Nucleus accumbens (tissue), 56 donors: ENCODE measurements around the gene MAPK1.
A peak's percentile ranks its signal among the peaks of the same experiment; 100 is the strongest.
"Not testable (repeated sequence)": the region's sequence is repeated elsewhere in the genome, so short reads cannot be mapped to it uniquely, and the experiment has no call there.

Source experiments
- DNase-seq, 56 donors: peaks; one replicate each; lab custom pipeline; 2025; lab: John Stamatoyannopoulos, UW

MAPK1 gene

GRCh38 chr22:21824445-21824912, 43.0 kb downstream of the MAPK1 start:
- no peak for DNase-seq

DNA sequence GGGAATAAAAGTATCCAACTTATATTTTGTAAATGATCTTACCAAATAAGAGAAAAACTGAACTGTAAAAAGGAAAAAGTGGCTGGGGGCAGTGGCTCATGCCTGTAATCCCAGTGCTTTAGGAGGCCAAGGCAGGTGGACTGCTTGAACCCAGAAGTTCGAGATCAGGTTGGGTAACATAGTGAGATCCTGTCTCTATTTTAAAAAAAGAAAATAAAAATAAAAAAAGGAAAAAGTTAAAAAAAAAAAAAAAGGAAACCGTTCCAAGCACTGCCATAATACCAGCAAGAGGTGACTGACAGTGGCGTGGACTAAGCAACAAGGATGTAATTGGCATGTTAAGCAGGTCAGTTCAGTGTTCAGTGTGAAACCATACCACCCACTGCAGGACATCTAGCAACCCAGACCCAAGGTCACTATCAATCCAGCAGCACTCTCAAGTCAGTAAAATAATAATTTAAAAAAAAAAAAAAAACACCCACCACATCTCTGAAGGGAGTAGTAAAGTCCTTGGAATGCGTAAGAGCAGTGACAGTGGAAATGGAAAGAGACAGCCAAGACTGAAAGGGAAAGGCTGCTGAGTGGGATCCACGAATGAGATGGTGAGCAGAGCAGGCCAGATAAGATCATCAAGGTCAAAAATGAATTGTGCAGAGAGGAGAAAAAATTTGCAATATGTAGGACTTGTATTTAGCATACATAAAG, 43.6 kb downstream of the MAPK1 start:
- DNase-seq: no peak

- no peak for DNase-seq
Observed at GRCh38 chr22:21819183-21819770, 48.2 kb downstream of the MAPK1 start.

- DNase-seq: no peak
Observed at GRCh38 chr22:21818487-21819182, 48.8 kb downstream of the MAPK1 start.

- DNase-seq: not testable (repeated sequence)
Observed at GRCh38 chr22:21817497-21817853, 50.0 kb downstream of the MAPK1 start.

DNA sequence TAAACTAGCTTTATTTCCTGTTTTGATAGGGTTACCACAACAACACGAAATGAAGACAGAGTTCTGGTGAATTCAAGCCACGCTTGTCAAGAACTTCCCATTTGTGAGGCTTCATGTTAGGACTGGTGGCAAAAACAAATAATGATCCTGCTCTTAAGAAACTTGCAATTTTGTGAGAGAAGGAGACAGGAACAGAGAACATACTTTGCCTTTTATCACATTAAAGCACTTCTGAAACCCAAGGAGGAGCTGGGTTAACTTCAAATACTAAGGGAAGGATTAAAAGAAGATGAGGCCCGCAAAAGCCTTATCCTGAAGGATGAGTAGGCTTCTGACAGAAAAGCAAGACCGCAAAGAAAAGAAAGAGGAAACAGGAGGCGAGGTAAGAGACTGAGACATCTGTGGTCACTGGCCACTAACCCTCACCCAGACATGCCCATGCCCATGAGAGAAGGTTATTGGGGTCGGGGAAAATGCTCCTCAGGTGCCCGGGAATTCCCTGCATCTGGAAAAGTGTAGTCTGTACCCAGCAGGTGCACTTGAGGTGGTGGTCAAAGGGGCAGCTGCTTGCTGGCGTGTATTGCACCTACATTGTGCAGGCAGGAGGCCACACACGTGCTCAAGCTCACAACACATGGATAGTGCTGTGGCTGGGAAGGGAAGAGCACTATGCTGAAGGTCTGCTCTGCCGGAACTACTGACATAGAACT, 50.5 kb downstream of the MAPK1 start:
- no peak for DNase-seq

DNA sequence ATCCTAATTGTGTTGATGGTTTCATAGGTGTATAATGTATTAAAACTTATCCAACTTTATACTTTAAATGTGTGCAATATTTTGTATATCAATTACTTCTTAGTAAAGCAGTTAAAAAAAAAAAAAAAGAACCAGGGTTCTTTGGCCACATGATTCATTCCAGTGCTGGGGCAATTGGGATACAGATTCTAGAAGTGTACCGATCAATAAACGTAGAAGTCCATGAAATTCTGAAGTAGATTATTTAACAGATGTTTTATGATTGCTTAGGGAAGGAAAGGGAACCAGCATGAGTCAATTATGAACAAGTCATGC, 51.0 kb downstream of the MAPK1 start:
- no peak for DNase-seq

- no peak for DNase-seq
Observed at GRCh38 chr22:21815958-21816357, 51.5 kb downstream of the MAPK1 start.

GRCh38 chr22:21815357-21815756, 52.1 kb downstream of the MAPK1 start:
- no peak for DNase-seq

- no peak for DNase-seq
Observed at GRCh38 chr22:21811982-21812381, 55.5 kb downstream of the MAPK1 start.

DNA sequence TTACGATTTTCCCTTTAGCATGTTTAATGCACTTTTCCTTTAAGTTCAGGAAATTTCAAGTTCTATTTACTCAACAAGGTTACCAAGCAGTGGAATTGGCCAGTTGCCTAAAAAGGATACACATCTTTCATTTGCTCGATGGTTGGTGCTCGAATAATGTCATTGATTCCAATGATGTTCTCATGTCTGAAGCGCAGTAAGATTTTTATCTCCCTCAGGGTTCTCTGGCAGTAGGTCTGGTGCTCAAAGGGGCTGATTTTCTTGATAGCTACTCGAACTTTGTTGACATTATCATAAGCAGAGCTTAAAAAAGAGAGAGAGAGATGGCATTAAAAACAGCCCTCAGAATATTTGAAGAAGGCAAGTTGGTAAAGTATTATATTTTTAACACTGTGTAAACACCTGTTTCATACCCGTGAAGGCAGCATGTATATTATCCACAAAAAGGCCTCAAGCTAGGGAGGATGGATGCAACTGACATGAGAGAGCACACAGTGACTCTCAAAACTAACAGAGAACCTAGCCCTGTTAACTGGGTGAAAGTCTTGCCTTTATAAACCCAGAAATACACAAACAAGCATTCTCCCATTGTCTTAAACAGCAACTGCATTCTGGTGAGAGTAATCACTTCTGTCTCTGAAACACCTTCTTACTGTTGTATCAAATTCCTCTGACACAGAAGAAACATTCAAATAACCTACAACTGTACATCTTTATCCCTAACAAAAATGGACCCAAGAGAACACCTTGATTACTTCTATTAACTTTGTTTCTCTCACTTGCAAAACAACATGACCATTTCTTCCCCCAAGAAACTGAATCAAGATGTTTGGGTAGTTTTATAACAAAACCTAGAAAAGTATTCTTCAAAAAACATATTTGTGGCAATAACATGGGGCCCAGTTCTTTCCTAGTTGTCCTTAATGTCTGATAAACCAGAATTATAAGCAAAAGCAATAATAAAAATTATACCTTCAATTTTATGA, 59.6 kb downstream of the MAPK1 start:
- DNase-seq: no peak

GRCh38 chr22:21805325-21805724, 62.1 kb downstream of the MAPK1 start:
- DNase-seq: not testable (repeated sequence)

DNA sequence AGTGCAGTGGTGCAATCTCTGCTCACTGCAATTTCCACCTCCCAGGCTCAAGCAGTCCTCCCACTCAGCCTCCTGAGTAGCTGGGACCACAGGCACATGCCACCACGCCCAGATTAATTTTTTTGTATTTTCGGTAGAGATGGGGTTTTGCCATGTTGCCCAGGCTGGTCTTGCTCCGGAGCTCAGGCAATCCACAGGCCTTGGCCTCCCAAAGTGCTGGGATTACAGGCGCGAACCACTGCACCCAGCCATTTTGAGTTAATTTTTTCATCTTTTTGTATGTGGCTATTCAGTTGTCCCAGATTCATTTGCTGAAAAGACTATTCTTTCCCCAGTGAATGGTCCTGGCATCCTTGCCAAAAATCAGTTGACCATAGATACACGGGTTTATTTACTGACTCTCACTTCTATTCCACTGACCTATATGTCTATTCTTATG, 63.6 kb downstream of the MAPK1 start:
- peak in 17 of 56 donors; percentile 1 to 58 (median 12) for DNase-seq

- DNase-seq: no peak
Observed at GRCh38 chr22:21802673-21803072, 64.8 kb downstream of the MAPK1 start.

DNA sequence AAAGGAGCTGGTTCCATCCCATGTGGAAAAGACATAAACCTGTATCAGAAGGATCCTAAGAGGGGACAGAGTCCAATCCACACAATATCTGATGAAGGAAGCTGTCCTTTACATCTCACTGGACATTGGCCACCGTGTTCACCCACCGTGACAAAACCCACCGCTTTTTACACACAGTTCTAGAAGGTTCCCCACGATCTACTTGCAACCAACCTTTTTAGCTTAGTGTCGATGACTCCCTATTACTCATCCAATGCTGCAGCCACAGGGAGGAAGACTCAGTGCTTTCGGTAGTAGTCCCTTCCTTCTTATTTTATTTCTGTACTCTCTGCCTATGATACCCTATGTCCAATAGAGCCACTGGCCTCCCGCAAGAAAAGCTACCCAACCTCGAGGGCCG, 65.4 kb downstream of the MAPK1 start:
- no peak for DNase-seq

DNA sequence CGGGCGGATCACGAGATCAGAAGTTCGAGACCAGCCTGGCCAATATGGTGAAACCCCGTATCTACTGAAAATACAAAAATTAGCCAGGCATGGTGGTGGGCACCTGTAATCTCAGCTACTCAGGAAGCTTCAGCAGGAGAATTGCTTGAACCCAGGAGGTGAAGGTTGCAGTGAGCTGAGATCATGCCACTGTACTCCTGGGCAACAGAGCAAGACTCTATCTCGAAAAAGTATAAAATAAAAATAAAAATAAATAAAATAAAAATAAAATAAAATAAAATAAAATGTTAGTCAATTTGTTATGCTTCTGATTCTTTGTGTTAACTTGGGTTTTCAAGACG, 66.2 kb downstream of the MAPK1 start:
- not testable (repeated sequence) for DNase-seq

DNA sequence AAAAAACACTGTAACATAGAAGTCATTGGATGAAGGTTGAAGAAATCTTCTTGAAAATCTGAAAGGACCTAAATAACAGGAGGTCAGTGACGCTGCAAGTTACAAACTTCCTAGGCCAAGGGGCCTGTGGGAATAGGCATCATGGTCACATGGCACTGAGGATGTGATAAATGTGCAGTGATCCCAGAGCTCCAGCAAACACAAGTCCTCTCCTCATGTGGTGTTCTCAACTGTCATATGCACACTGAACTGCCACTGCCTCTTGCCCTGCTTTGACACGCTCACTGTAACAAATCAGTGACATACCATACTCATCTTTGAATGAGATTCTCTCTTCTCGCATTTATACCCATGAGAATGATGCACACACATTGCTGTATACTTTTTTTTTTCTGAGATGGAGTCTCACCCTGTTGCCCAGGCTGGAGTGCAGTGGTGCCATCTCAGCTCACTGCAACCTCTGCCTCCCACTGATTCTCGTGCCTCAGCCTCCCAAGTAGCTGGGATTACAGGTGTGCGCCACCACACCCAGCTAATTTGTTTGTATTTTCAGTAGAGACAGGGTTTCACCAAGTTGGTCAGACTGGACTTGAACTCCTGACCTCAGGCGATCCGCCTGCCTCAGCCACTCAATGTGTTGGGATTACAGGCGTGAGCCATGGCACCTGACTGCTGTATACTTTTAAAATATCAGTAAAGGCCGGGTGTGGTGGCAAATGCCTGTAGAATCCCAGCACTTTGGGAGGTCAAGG, 66.7 kb downstream of the MAPK1 start:
- DNase-seq: no peak

DNA sequence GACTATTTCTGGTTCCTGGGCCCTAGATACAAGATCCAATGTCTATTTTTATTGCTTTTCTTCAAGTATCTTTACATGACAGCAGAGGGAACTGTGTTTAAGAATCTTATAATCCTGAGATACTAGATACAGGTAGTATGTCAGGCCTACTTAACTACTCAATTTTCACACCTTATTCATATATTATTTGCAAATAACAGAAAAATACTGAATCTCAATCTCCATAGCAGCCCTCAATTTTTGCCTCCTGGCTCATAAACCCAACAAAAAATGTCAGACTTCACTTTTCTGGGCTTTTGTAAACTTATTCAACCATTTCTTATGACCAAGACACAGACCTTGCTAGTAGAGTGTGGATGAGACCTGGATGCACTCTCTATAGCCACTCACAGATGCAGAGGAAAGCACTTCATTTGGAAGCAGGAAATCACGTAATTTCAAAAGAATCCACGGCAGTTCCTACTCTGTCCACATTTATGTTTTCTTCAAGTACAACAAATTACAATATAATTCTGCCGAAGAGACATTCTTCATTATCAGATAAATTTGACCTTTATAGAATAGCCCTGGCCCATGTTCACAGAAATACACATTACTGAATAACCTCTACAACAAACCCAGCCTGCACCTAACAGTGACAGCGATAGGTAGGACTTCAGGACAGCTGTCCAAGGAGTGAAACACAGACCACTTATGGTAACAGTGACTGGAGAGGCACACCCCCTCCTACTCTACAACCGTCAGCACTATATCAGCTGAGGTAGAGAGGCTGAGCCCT, 69.8 kb downstream of the MAPK1 start:
- no peak for DNase-seq

- peak in 38 of 56 donors; percentile 5 to 78 (median 36) for DNase-seq
Observed at GRCh38 chr22:21796863-21797262, 70.6 kb downstream of the MAPK1 start.
